Astrocyte (in vitro differentiated cells and primary cell): Measurements from ENCODE around the gene MRTFB.

Experiments
- CTCF ChIP-seq: IDR thresholded peaks from 2 replicates; pipeline ENCODE4 v1.5.1; 2011; ENCODE audit warnings: low read depth, mild to moderate bottlenecking, inconsistent platforms, low read length, moderate library complexity; ENCODE audit not compliant: insufficient read depth
- EZH2 ChIP-seq: IDR thresholded peaks from 2 replicates; pipeline ENCODE4 v1.6.1; 2012; ENCODE audit warnings: mild to moderate bottlenecking, low read length, inconsistent platforms; ENCODE audit not compliant: insufficient read depth

- no peak for TF ChIP-seq CTCF
- TF ChIP-seq EZH2, result no peak
Measured at GRCh38 chr16:14232106-14232864, 161.2 kb downstream of the MRTFB start.
